CD1c-positive myeloid dendritic cell (primary cell): Measurements from ENCODE around the gene DIAPH3.
"Not testable (repeated sequence)": the region's sequence is repeated elsewhere in the genome, so short reads cannot be mapped to it uniquely, and the experiment has no call there.

Experiments used
- DNase-seq: peaks from one replicate; pipeline ENCODE4 v3.0.0-alpha.2; 2016; ENCODE audit errors: extremely low spot score

DIAPH3 gene

GRCh38 chr13:60163478-60164233 lies at the start of gene DIAPH3:
Gene DIAPH3 (minus strand): TSS chr13:60163928. CDS start chr13:60163766, 162 bp downstream.
- DNase-seq: peak; percentile 96

- no peak for DNase-seq
These were observed 49.6 kb upstream of the DIAPH3 start for GRCh38 chr13:60213236-60213744.

- DNase-seq: no peak
These were observed 47.8 kb upstream of the DIAPH3 start for GRCh38 chr13:60211548-60211947.

GRCh38 chr13:60210510-60211330 lies 47.0 kb upstream of the DIAPH3 start:
- DNase-seq: no peak

GRCh38 chr13:60205499-60205898 lies 41.8 kb upstream of the DIAPH3 start:
- DNase-seq: not testable (repeated sequence)

- DNase-seq: no peak
These were observed 37.6 kb upstream of the DIAPH3 start for GRCh38 chr13:60201286-60201685.

GRCh38 chr13:60195893-60196292 lies 32.2 kb upstream of the DIAPH3 start:
- DNase-seq: not testable (repeated sequence)

- no peak for DNase-seq
These were observed 19.2 kb upstream of the DIAPH3 start for GRCh38 chr13:60182907-60183306.

- no peak for DNase-seq
These were observed 14.6 kb upstream of the DIAPH3 start for GRCh38 chr13:60178327-60178726.

- DNase-seq: no peak
These were observed 11.8 kb upstream of the DIAPH3 start for GRCh38 chr13:60175571-60175970.

- DNase-seq: no peak
These were observed 10.4 kb upstream of the DIAPH3 start for GRCh38 chr13:60174113-60174512.

GRCh38 chr13:60172111-60172510 lies 8.4 kb upstream of the DIAPH3 start:
- no peak for DNase-seq

- DNase-seq: peak; percentile 3
These were observed 6.7 kb upstream of the DIAPH3 start for GRCh38 chr13:60170414-60170813.

GRCh38 chr13:60169239-60170031 lies 5.7 kb upstream of the DIAPH3 start:
- DNase-seq: no peak

- DNase-seq: no peak
These were observed 3.4 kb upstream of the DIAPH3 start for GRCh38 chr13:60167121-60167520.

- no peak for DNase-seq
These were observed 1.8 kb upstream of the DIAPH3 start for GRCh38 chr13:60165391-60166099.

GRCh38 chr13:60164234-60164889 lies 634 bp upstream of the DIAPH3 start:
- DNase-seq: no peak

GRCh38 chr13:60162096-60162495 lies 1.6 kb downstream of the DIAPH3 start:
- DNase-seq: no peak

- DNase-seq: no peak
These were observed 5.4 kb downstream of the DIAPH3 start for GRCh38 chr13:60158321-60158801.

- no peak for DNase-seq
These were observed 7.8 kb downstream of the DIAPH3 start for GRCh38 chr13:60155978-60156377.

GRCh38 chr13:60152904-60153303 lies 10.8 kb downstream of the DIAPH3 start:
- no peak for DNase-seq
